SK-N-SH (cell line): ENCODE results near the gene ARHGAP15. TPM values are rescaled to one million over a fixed set of nuclear protein-coding genes. Genes with fewer than 3 reads are reported as not detected.

Experiments
- CTCF ChIA-PET: fragments of 300-600, 350-600 bp; formaldehyde crosslinking; extraction: SDS; loops from one replicate; lab custom pipeline; 2021; lab: Yijun Ruan, JAX
- POLR2A ChIA-PET: fragments of 350-600 bp; sonication (Branson Sonifier 250); formaldehyde crosslinking; extraction: SDS; loops from one replicate; lab custom pipeline; 2020; ENCODE audit warnings: antibody characterized with exemption, inconsistent platforms; lab: Yijun Ruan, JAX
- DNase-seq: peaks from one replicate; pipeline ENCODE4 v3.0.0; 2012
- H2AFZ ChIP-seq: fragments of 200-600 bp; sonication (generic); 2 replicates; pipeline ENCODE4 v1.8.1; 2016; ENCODE audit warnings: antibody characterized with exemption, mild to moderate bottlenecking, low read depth
- H3F3A ChIP-seq: fragments of 200-600 bp; sonication (generic); replicated peaks from 2 replicates; pipeline ENCODE3; 2016; ENCODE audit warnings: antibody characterized with exemption, mild to moderate bottlenecking; ENCODE audit not compliant: insufficient read depth
- H3K27ac ChIP-seq, 2 experiments: fragments of 200-500 bp in 1 of 2; fragments of 200-600 bp in 1 of 2; sonication (Bioruptor generic) in 1 of 2; sonication (generic), shearing (Covaris generic) in 1 of 2; 2 replicates each; pipeline versions ENCODE4 v1.5.1 to v1.6.1; 2014 to 2016; ENCODE audit warnings: low read depth in 2 of 2, inconsistent platforms in 1 of 2, low read length in 1 of 2, mild to moderate bottlenecking in 1 of 2, mixed read lengths in 1 of 2
- H3K27me3 ChIP-seq: fragments of 200-600 bp; sonication (generic), shearing (Covaris generic); 2 replicates; pipeline ENCODE4 v1.6.1; 2016; ENCODE audit warnings: mixed run types; ENCODE audit not compliant: insufficient read depth
- H3K36me3 ChIP-seq, 2 experiments: fragments of 200-500 bp in 1 of 2; fragments of 200-600 bp in 1 of 2; sonication (Bioruptor generic) in 1 of 2; sonication (generic) in 1 of 2; replicated peaks in 1 of 2; 2 replicates each; pipeline versions ENCODE3 to v1.5.1; 2014 to 2016; ENCODE audit warnings: low read length in 1 of 2, mild to moderate bottlenecking in 1 of 2; ENCODE audit not compliant: insufficient read depth in 2 of 2, control insufficient read depth in 1 of 2
- H3K4me1 ChIP-seq, 2 experiments: fragments of 200-500 bp in 1 of 2; fragments of 200-600 bp in 1 of 2; sonication (Bioruptor generic) in 1 of 2; sonication (generic), shearing (Covaris generic) in 1 of 2; 2 replicates each; pipeline versions ENCODE4 v1.5.1 to v1.6.1; 2014 to 2016; ENCODE audit warnings: low read depth in 1 of 2, low read length in 1 of 2, mixed run types in 1 of 2; ENCODE audit not compliant: insufficient read depth in 2 of 2, control insufficient read depth in 1 of 2
- H3K4me2 ChIP-seq: fragments of 200-600 bp; sonication (generic), shearing (Covaris generic); 2 replicates; pipeline ENCODE4 v1.6.1; 2017; ENCODE audit warnings: mixed run types
- H3K4me3 ChIP-seq, 2 experiments: fragments of 200-500 bp in 1 of 2; fragments of 200-600 bp in 1 of 2; sonication (Bioruptor generic) in 1 of 2; sonication (generic), shearing (Covaris generic) in 1 of 2; 2 replicates each; pipeline versions ENCODE4 v1.5.1 to v1.8.1; 2014 to 2016; ENCODE audit warnings: low read depth in 2 of 2, inconsistent platforms in 1 of 2, low read length in 1 of 2, mild to moderate bottlenecking in 1 of 2, mixed read lengths in 1 of 2, moderate library complexity in 1 of 2
- H3K79me2 ChIP-seq: fragments of 200-600 bp; sonication (generic); 2 replicates; pipeline ENCODE4 v1.8.1; 2017; ENCODE audit warnings: mild to moderate bottlenecking; ENCODE audit not compliant: insufficient read depth
- H3K9ac ChIP-seq: fragments of 200-600 bp; sonication (generic); 2 replicates; pipeline ENCODE4 v1.6.1; 2017; ENCODE audit warnings: mixed run types
- H3K9me2 ChIP-seq: fragments of 200-600 bp; sonication (generic); 2 replicates; pipeline ENCODE4 v1.6.1; 2017; ENCODE audit warnings: mixed run types
- H3K9me3 ChIP-seq: fragments of 200-600 bp; sonication (generic); 2 replicates; pipeline ENCODE4 v1.6.1; 2017; ENCODE audit warnings: mixed run types, mild to moderate bottlenecking, moderate library complexity
- H4K20me1 ChIP-seq: fragments of 200-600 bp; sonication (generic); 2 replicates; pipeline ENCODE4 v1.6.1; 2017; ENCODE audit warnings: mild to moderate bottlenecking, mixed run types; ENCODE audit not compliant: insufficient read depth
- SMC3 ChIP-seq: IDR thresholded peaks from 2 replicates; pipeline ENCODE4 v1.6.1; 2012; ENCODE audit warnings: low read depth, low read length, improper control_type of control experiment
- WGBS: methylation state at CpG from one replicate; pipeline ENCODE4 v1.1.6; 2017; ENCODE audit warnings: low lambda C conversion rate; 5-methylcytosine and 5-hydroxymethylcytosine counted together
- polyA plus RNA-seq, 3 experiments: library from polyadenylated mRNA; depleted of rRNA; stranded (reverse); fragments of >200 nt; gene quantifications; 2 replicates each; pipeline ENCODE4 v1.2.3, GENCODE V29; 2012
- TF ChIP-seq, protein P1 (sequence below): IDR thresholded peaks from 2 replicates; pipeline ENCODE4 v1.6.1; 2012; ENCODE audit warnings: mild to moderate bottlenecking, low read depth, low read length, moderate library complexity
- TF ChIP-seq, protein P2 (sequence below): fragments of 200-600 bp; sonication (generic); IDR thresholded peaks from 2 replicates; pipeline ENCODE4 v1.6.1; 2017; ENCODE audit warnings: antibody characterized with exemption, mild to moderate bottlenecking, moderate library complexity
- TF ChIP-seq, protein P3 (sequence below): IDR thresholded peaks from 2 replicates; pipeline ENCODE4 v1.4.0; 2012; ENCODE audit warnings: low read depth, borderline replicate concordance

ARHGAP15 gene
- polyA plus RNA-seq, 1 of the 3 experiments (the other 2 are of a cell fraction) = not detected

DNA sequence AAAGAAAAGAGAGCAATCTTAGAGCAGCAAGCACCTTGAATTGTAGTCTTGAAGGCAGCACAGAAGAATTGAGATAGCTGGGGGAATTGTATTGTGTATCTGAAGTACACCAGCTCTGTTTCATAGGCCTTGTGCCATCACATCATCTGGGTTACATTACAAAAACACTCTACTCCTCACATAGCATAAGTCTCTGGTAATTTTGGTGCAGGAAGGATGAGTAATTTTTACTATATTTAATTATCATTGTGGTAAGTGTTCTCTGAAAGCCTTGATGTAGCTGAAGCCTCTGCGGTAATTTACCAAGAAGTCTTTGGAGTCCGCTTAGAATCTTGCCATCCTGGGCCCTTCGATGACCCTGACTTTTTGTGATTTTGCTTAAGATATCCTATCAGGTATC lies 291.1 kb downstream of the ARHGAP15 start:
- no peaks in the 10 kb centered on the region for H3K36me3 ChIP-seq
- no peaks in the 10 kb centered on the region for H3F3A ChIP-seq
- no peaks in the 10 kb centered on the region for H3K79me2 ChIP-seq
- CTCF ChIA-PET = no interaction called here
- no peaks in the 10 kb centered on the region for H3K27me3 ChIP-seq
- H3K4me3 ChIP-seq = no peak overlapping the region
- H3K4me1 ChIP-seq = no peaks in the 10 kb centered on the region
- no peak overlapping the region for H3K4me2 ChIP-seq
- H4K20me1 ChIP-seq = no peaks in the 10 kb centered on the region
- no peak overlapping the region for H2AFZ ChIP-seq
- TF ChIP-seq SMC3 = no peak
- no peak overlapping the region for H3K9ac ChIP-seq
- no peak for DNase-seq
- no peak overlapping the region for H3K27ac ChIP-seq
- no peaks in the 10 kb centered on the region for H3K9me3 ChIP-seq
- POLR2A ChIA-PET = no interaction called here
- H3K9me2 ChIP-seq = no peaks in the 10 kb centered on the region
- 49% methylated on average over 3 of the region's 3 CpGs for WGBS

DNA sequence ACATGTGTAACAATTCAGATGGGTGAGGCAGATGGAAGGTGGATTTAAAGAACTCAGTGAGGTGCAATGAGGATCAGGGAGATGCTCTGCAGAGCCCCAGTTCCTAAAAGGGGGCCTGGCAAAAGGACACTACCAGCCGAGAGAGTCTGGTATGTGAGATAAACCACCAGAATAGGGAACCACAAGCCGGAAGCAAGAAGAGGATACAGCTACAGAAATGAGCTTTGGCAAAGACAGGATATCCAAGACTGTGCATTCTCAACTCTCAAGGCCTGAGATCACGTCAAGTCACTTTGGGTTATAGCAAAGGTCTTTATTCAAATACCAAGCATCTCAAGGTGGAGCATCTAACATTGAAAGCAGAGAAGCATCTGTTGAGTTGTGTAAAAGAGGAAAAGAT lies 293.5 kb downstream of the ARHGAP15 start:
- H3K79me2 ChIP-seq = no peaks in the 10 kb centered on the region
- CTCF ChIA-PET = no interaction called here
- POLR2A ChIA-PET = no interaction called here
- H2AFZ ChIP-seq = no peak overlapping the region
- WGBS = 90% methylated on average over 3 of the region's 3 CpGs
- H3K9ac ChIP-seq = no peak overlapping the region
- H3K9me3 ChIP-seq = no peaks in the 10 kb centered on the region
- H3K27me3 ChIP-seq = no peaks in the 10 kb centered on the region
- H3K4me2 ChIP-seq = no peak overlapping the region
- no peaks in the 10 kb centered on the region for H3K36me3 ChIP-seq
- H3K9me2 ChIP-seq = no peaks in the 10 kb centered on the region
- no peaks in the 10 kb centered on the region for H3K4me1 ChIP-seq
- DNase-seq = no peak
- H3K4me3 ChIP-seq = no peak overlapping the region
- H4K20me1 ChIP-seq = no peaks in the 10 kb centered on the region
- H3F3A ChIP-seq = peaks cover 6% of the 10 kb centered on the region
- H3K27ac ChIP-seq = no peak overlapping the region
- TF ChIP-seq, protein P1, sequence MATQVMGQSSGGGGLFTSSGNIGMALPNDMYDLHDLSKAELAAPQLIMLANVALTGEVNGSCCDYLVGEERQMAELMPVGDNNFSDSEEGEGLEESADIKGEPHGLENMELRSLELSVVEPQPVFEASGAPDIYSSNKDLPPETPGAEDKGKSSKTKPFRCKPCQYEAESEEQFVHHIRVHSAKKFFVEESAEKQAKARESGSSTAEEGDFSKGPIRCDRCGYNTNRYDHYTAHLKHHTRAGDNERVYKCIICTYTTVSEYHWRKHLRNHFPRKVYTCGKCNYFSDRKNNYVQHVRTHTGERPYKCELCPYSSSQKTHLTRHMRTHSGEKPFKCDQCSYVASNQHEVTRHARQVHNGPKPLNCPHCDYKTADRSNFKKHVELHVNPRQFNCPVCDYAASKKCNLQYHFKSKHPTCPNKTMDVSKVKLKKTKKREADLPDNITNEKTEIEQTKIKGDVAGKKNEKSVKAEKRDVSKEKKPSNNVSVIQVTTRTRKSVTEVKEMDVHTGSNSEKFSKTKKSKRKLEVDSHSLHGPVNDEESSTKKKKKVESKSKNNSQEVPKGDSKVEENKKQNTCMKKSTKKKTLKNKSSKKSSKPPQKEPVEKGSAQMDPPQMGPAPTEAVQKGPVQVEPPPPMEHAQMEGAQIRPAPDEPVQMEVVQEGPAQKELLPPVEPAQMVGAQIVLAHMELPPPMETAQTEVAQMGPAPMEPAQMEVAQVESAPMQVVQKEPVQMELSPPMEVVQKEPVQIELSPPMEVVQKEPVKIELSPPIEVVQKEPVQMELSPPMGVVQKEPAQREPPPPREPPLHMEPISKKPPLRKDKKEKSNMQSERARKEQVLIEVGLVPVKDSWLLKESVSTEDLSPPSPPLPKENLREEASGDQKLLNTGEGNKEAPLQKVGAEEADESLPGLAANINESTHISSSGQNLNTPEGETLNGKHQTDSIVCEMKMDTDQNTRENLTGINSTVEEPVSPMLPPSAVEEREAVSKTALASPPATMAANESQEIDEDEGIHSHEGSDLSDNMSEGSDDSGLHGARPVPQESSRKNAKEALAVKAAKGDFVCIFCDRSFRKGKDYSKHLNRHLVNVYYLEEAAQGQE = no peak
- TF ChIP-seq, protein P2, sequence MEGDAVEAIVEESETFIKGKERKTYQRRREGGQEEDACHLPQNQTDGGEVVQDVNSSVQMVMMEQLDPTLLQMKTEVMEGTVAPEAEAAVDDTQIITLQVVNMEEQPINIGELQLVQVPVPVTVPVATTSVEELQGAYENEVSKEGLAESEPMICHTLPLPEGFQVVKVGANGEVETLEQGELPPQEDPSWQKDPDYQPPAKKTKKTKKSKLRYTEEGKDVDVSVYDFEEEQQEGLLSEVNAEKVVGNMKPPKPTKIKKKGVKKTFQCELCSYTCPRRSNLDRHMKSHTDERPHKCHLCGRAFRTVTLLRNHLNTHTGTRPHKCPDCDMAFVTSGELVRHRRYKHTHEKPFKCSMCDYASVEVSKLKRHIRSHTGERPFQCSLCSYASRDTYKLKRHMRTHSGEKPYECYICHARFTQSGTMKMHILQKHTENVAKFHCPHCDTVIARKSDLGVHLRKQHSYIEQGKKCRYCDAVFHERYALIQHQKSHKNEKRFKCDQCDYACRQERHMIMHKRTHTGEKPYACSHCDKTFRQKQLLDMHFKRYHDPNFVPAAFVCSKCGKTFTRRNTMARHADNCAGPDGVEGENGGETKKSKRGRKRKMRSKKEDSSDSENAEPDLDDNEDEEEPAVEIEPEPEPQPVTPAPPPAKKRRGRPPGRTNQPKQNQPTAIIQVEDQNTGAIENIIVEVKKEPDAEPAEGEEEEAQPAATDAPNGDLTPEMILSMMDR = no peak
- TF ChIP-seq, protein P3, sequence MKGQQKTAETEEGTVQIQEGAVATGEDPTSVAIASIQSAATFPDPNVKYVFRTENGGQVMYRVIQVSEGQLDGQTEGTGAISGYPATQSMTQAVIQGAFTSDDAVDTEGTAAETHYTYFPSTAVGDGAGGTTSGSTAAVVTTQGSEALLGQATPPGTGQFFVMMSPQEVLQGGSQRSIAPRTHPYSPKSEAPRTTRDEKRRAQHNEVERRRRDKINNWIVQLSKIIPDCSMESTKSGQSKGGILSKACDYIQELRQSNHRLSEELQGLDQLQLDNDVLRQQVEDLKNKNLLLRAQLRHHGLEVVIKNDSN = no peak
